ENCODE measurements around the gene ACOX2.

ACOX2 gene

DNA sequence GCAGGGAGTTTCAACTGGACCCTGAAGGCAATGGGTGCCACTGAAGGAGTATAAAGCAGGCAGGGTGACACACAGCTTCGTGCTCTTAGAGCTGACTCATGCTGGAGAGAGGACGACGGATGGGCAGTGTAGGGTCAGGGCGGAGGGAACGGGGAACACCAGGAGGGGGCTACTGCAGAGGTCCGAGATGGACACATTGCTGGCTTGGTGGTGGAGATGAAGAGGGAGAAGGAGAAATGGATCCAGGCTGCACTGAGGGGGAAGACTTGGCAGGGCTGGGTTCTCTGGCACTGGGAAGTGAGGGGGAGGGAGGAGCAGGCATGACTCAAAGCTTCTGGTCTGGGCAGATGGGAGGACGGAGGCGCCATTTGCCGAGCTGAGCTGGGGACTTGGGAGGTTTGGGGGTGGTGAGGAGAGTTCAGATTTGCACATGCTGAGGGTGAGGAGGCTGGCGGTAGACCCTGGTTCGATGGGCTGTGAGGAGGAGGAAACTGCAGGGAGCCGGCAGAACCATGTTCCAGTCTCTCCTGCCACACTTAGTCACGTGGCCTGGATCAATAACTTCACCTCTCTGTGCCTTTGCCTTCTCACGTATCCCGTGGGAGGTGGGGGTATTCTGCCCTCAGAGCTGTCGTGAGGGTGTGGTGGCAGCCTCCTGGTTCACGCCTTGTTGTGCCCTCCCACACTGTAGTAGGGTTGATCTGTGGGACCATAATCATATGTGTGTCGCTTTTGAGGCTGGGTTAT is 49.7 kb downstream of the ACOX2 start:
- Histone ChIP-seq H3K27me3 (ENCODE audit: control insufficient read depth, insufficient read depth, low read length) (no peaks in the 10 kb centered on the region), H3K4me1 (ENCODE audit: control insufficient read depth, insufficient read depth, low read length) (no peaks in the 10 kb centered on the region), H3K9ac (ENCODE audit: low read length) (no peak overlapping the region), H3K27ac (ENCODE audit: low read depth, low read length) (no peak overlapping the region), H3K4me3 (ENCODE audit: low read length) (no peak overlapping the region), H3K36me3 (ENCODE audit: control insufficient read depth, insufficient read depth, low read length) (no peaks in the 10 kb centered on the region)

DNA sequence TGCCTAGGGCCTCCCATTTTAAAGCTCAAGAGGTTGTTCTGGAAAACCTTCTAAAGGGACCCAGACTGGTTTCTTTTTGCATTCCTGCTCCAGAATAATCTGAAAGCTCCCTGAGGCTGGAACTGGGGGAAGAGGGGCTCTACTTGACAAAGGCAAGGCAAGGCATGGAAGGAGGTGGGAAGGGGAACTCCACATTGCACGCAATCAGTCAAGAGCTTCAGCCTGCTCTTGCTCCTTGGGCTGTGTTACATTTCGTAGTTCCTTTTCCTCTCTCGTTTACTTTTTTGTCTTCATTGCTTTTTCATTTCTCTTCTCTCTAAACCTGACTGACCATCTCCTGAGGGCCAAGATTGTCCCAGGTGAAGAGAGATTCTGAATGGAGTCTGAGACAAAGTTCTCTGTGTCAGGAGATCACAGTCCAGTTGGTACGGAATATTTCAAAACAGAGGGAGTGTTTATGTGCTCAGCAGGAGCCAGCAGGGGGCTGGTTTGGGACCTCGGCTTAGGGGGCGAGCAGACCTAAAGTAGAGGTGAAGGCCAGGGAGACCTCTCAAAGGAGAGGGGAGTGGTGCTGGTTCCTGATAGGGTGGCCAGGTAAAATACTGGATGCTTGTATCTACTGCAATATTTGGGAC is 51.1 kb downstream of the ACOX2 start:
- Histone ChIP-seq H3K9ac (ENCODE audit: low read length) (no peak overlapping the region), H3K4me1 (ENCODE audit: control insufficient read depth, insufficient read depth, low read length) (no peaks in the 10 kb centered on the region), H3K36me3 (ENCODE audit: control insufficient read depth, insufficient read depth, low read length) (no peaks in the 10 kb centered on the region), H3K27ac (ENCODE audit: low read depth, low read length) (no peak overlapping the region), H3K4me3 (ENCODE audit: low read length) (no peak overlapping the region), H3K27me3 (ENCODE audit: control insufficient read depth, insufficient read depth, low read length) (no peaks in the 10 kb centered on the region)

DNA sequence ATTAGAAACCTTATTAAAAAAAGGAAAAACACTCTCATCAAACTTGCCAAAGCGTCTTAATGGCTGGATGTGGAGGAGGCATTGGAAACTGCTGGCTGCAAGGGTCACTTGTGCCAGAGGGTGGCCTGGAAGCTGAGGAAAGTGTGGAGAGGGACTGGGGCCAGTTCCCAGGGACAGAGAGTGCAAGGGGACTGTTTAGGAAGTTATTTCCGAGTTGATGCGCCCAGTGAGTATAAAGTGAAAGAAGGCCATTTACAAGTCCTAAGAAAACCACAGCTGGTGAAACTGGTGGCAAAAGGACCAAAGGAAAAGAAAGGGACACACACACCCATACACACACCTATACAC is 52.3 kb downstream of the ACOX2 start:
- no peaks in the 10 kb centered on the region for H3K4me1 ChIP-seq (ENCODE audit: control insufficient read depth, insufficient read depth, low read length)
- no peak overlapping the region for H3K4me3 ChIP-seq (ENCODE audit: low read length)
- H3K9ac ChIP-seq (ENCODE audit: low read length), result no peak overlapping the region
- H3K27ac ChIP-seq (ENCODE audit: low read depth, low read length), result no peak overlapping the region
- no peaks in the 10 kb centered on the region for H3K36me3 ChIP-seq (ENCODE audit: control insufficient read depth, insufficient read depth, low read length)
- no peaks in the 10 kb centered on the region for H3K27me3 ChIP-seq (ENCODE audit: control insufficient read depth, insufficient read depth, low read length)

DNA sequence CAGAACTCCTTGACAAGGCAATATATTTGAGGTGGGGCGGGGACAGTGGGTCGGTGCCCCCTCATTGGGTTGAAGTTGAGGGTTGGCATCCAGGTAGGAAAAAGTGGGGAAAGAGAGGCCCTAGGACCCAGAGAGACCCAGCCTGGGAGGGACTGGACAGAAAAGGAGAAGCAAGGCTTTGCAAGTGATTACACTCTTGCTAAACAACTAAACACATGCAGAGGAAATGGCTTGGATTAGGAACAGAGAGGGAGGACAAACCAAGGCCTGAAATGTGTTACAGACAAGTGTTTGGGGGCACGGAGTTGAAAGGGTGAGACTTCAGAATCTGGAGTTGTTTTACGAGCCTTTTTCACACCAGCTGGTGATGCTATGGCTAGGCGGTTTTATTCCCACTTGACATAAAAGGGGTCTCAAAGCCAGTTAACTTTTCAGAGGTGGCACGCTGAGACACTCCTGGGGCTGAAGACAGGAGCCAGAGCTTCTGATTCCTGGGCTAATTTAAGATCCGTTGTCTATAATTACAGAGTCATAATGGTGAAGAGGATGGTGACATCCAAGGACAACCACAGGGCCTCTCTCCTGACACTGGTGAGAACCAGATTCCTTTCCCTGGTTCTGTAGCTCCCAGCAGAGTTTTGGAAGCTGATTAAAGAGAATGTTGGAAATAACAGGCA is 52.8 kb downstream of the ACOX2 start:
- Histone ChIP-seq H3K4me1 (ENCODE audit: control insufficient read depth, insufficient read depth, low read length) (no peaks in the 10 kb centered on the region), H3K27me3 (ENCODE audit: control insufficient read depth, insufficient read depth, low read length) (no peaks in the 10 kb centered on the region), H3K9ac (ENCODE audit: low read length) (no peak overlapping the region), H3K36me3 (ENCODE audit: control insufficient read depth, insufficient read depth, low read length) (no peaks in the 10 kb centered on the region), H3K4me3 (ENCODE audit: low read length) (no peak overlapping the region), H3K27ac (ENCODE audit: low read depth, low read length) (no peak overlapping the region)

DNA sequence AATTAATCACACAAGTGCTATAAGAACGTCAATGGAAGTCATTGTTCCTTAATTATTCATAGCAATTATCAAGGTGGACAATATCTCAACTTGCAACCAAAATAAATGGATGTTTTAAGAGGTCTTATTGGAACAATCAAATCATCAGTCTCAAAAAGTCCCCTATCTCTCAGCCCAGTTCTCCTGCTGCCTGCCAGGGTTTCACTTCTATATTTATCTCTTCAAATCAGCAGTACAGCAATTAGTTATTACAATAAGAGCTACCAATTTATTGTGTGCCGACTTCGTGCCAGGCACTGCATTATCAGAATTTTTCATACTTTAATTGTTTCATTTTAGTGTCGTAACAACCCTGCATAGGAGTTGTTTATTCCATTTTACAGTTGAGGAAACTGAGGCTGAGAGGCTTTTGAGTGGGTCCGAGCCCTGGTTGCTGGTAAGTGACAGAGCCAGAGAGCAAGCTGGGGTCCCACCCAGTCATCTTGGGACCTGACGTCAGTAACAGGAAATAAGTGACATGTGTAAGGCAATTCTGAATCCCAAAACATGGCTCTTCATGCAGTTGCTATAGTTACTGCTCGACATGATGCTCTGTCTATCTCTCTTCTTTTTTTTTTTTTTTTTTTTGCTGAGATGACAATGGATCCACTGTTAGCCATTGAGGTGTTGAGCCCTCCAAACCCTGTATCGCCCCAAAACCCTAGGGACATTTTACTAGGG is 53.9 kb downstream of the ACOX2 start:
- Histone ChIP-seq H3K36me3 (ENCODE audit: control insufficient read depth, insufficient read depth, low read length) (no peaks in the 10 kb centered on the region), H3K4me3 (ENCODE audit: low read length) (no peak overlapping the region), H3K9ac (ENCODE audit: low read length) (no peak overlapping the region), H3K27me3 (ENCODE audit: control insufficient read depth, insufficient read depth, low read length) (no peaks in the 10 kb centered on the region), H3K27ac (ENCODE audit: low read depth, low read length) (no peak overlapping the region), H3K4me1 (ENCODE audit: control insufficient read depth, insufficient read depth, low read length) (no peaks in the 10 kb centered on the region)

DNA sequence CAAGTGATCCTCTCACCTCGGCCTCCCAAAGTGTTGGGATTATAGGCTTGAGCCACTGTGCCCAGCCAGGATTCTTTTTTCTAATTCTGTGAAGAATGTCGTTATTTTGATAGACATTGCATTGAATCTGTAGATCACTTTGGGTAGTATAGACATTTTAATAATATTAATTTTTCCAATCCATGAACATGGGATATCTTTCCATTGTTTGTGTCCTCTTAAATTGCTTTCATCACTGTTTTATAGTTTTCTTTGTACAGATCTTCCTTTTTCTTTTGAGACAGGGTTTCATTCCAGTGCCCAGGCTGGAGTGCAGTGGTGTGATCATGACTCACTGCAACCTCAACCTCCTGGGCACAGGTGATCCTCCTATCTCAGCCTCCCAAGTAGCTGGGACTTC is 56.7 kb downstream of the ACOX2 start:
- no peak overlapping the region for H3K4me3 ChIP-seq (ENCODE audit: low read length)
- no peak overlapping the region for H3K27ac ChIP-seq (ENCODE audit: low read depth, low read length)
- no peaks in the 10 kb centered on the region for H3K4me1 ChIP-seq (ENCODE audit: control insufficient read depth, insufficient read depth, low read length)
- H3K36me3 ChIP-seq (ENCODE audit: control insufficient read depth, insufficient read depth, low read length), result no peaks in the 10 kb centered on the region
- no peaks in the 10 kb centered on the region for H3K27me3 ChIP-seq (ENCODE audit: control insufficient read depth, insufficient read depth, low read length)
- no peak overlapping the region for H3K9ac ChIP-seq (ENCODE audit: low read length)

DNA sequence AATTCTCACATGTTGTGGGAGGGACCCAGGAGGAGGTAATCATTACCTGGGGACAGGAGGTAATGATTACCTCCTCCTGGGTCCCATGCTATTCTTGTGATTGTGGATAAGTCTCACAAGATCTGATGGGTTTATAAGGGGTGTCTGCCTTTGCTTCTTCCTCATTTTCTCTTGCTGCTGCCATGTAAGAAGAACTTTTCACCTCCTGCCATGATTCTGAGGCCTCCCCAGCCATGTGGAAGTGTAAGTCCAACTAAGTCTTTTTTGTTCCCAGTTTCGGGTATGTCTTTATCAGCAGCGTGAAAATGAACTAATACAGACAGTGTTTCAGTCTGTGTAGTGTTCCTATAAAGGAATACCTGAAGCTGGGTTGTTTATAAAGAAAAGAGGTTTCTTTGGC is 58.2 kb downstream of the ACOX2 start:
- H3K9ac ChIP-seq (ENCODE audit: low read length), result no peak overlapping the region
- no peak overlapping the region for H3K4me3 ChIP-seq (ENCODE audit: low read length)
- H3K4me1 ChIP-seq (ENCODE audit: control insufficient read depth, insufficient read depth, low read length), result no peaks in the 10 kb centered on the region
- no peaks in the 10 kb centered on the region for H3K36me3 ChIP-seq (ENCODE audit: control insufficient read depth, insufficient read depth, low read length)
- no peaks in the 10 kb centered on the region for H3K27me3 ChIP-seq (ENCODE audit: control insufficient read depth, insufficient read depth, low read length)
- H3K27ac ChIP-seq (ENCODE audit: low read depth, low read length), result no peak overlapping the region

DNA sequence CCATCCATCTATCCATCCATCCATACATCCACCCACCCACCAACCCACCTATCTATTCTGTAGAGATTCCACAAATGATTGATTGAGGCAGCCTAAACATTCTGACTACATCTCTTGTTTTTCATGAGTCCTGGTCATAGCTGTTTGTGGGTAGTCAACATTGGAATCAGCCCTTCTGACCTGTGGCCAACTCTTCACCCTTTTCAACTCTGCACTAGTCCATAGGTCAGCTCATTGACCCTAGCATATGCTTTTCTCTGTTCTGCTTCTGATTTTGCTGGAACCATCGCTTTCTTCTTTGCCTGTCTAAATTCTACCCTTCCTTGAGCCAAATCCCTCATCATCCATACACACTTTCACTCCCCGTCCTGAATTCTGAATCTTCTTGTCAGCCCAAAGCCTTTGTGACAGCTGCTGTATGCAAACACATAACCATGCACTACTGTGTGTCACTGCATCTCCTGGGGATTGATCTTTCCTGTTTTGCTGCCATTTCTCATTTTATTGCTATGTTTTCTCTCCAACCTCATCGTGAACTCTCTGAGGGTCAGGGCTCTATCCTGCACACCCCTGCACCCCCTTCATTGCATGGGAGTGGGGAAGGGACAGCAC is 61.9 kb downstream of the ACOX2 start:
- Histone ChIP-seq H3K9ac (ENCODE audit: low read length) (no peak overlapping the region), H3K4me1 (ENCODE audit: control insufficient read depth, insufficient read depth, low read length) (no peaks in the 10 kb centered on the region)

DNA sequence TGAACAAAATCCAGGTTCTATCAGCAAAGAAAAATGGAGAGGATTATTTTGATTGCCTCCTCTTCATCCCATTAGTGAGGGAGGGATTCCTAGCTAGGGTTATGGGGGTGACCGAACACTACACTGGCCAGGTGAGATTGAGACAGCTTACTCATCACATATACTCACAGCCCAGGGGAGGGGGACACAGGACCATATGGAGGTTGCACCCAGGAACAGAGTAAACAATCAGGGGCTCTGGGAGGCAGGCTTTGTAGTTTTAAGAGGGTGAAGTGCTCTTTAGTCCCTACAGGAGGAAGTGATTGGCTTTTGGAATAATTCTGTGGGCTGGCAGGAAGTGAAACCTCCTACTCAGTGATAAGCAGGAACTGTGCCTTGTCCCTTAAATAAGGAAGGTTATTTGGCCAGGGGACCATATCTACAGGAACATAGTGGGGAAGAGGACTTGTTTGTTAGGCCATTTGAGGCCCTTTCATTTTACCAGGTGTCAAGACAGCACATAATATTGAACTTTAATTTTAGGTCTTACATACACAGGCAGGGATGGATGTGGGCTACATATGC is 62.6 kb downstream of the ACOX2 start:
- no peak overlapping the region for H3K4me3 ChIP-seq (ENCODE audit: low read length)
- H3K9ac ChIP-seq (ENCODE audit: low read length), result no peak overlapping the region
- no peak overlapping the region for H3K27ac ChIP-seq (ENCODE audit: low read depth, low read length)
- H3K27me3 ChIP-seq (ENCODE audit: control insufficient read depth, insufficient read depth, low read length), result no peaks in the 10 kb centered on the region
- no peaks in the 10 kb centered on the region for H3K4me1 ChIP-seq (ENCODE audit: control insufficient read depth, insufficient read depth, low read length)
- H3K36me3 ChIP-seq (ENCODE audit: control insufficient read depth, insufficient read depth, low read length), result no peaks in the 10 kb centered on the region

More for the DNA sequence above, 61.9 kb downstream of the ACOX2 start:
- Histone ChIP-seq H3K4me3 (ENCODE audit: low read length) (no peak overlapping the region), H3K36me3 (ENCODE audit: control insufficient read depth, insufficient read depth, low read length) (no peaks in the 10 kb centered on the region), H3K27me3 (ENCODE audit: control insufficient read depth, insufficient read depth, low read length) (no peaks in the 10 kb centered on the region), H3K27ac (ENCODE audit: low read depth, low read length) (no peak overlapping the region)

DNA sequence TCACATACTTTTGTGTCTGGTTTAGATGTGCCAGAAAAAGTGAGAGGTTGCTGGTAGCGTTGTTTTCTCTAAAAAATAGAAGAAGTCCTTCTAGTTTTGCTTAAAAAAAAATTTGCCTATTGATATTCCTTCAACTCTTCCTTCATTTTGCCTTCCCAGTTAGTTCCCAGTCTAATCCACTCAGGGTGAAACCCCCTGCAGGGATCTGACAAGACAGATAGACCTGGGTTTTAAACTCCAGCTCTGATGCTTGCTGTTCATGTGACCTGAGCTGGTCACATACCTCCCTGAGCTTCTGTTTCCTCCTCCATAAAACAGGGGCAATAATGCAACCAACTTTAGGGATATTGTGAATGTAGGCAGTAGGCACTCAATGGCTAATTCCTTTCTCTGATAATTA is 63.7 kb downstream of the ACOX2 start:
- Histone ChIP-seq H3K27ac (ENCODE audit: low read depth, low read length) (no peak overlapping the region), H3K9ac (ENCODE audit: low read length) (no peak overlapping the region), H3K36me3 (ENCODE audit: control insufficient read depth, insufficient read depth, low read length) (no peaks in the 10 kb centered on the region), H3K27me3 (ENCODE audit: control insufficient read depth, insufficient read depth, low read length) (no peaks in the 10 kb centered on the region), H3K4me3 (ENCODE audit: low read length) (no peak overlapping the region), H3K4me1 (ENCODE audit: control insufficient read depth, insufficient read depth, low read length) (no peaks in the 10 kb centered on the region)

DNA sequence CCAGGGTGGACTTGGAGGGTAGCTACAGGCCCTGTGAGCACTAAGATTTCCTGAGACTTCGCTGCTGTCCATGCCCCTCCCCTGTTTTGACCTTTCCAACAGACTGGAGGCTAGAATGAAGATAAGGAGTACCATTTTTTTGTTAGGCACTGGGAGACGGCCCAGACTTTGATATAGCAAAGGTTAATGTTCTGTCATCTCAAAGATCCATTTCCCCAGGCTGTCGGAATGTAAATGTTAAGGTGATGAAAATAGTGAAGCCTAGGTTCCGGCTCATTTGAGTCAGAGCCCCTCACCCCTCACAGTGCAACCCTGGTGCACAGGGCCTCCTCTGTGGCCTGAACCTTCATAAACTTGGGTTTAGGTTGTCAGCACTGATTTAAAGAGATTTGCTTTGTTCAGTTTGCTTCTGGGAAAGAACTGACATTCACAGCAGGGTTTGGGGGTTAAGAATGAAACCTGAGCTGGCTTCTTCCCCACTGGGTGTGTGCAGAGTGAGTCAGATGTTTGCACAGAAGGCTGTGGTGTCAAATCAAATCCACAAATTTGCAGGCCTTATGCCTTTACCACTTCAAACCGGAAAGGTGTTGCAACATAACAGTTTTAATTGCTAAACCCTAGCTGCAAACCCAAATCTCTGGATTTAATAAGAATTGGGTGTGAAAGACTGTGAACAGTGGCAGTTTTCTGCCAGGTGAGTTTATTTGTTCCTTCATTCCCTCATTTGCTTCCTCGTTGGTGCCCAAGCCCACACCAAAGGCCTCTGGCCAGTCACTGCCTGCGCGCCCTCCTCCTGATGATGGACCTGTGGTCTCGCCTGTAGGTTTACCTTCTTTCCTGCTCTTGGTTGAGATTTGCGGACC is 65.7 kb downstream of the ACOX2 start:
- no peak overlapping the region for H3K9ac ChIP-seq (ENCODE audit: low read length)
- H3K4me3 ChIP-seq (ENCODE audit: low read length), result no peak overlapping the region
- no peaks in the 10 kb centered on the region for H3K36me3 ChIP-seq (ENCODE audit: control insufficient read depth, insufficient read depth, low read length)
- no peaks in the 10 kb centered on the region for H3K4me1 ChIP-seq (ENCODE audit: control insufficient read depth, insufficient read depth, low read length)
- H3K27me3 ChIP-seq (ENCODE audit: control insufficient read depth, insufficient read depth, low read length), result no peaks in the 10 kb centered on the region
- no peak overlapping the region for H3K27ac ChIP-seq (ENCODE audit: low read depth, low read length)
